NOMO-1 treated with dmso at 0.1 percent for 144 hours (cell line): ENCODE results near the gene MPZL3.
A peak's percentile ranks its signal among the peaks of the same experiment; 100 is the strongest.
"Not testable (repeated sequence)": the region's sequence is repeated elsewhere in the genome, so short reads cannot be mapped to it uniquely, and the experiment has no call there.

ENCODE experiments used
- DNase-seq: peaks from one replicate; lab custom pipeline; 2025; ENCODE audit not compliant: unreplicated experiment; lab: John Stamatoyannopoulos, UW

Gene MPZL3

GRCh38 chr11:118192817-118193216 is 59.3 kb downstream of the MPZL3 start:
- not testable (repeated sequence) for DNase-seq

GRCh38 chr11:118190942-118191506 is 61.1 kb downstream of the MPZL3 start:
- not testable (repeated sequence) for DNase-seq

DNA sequence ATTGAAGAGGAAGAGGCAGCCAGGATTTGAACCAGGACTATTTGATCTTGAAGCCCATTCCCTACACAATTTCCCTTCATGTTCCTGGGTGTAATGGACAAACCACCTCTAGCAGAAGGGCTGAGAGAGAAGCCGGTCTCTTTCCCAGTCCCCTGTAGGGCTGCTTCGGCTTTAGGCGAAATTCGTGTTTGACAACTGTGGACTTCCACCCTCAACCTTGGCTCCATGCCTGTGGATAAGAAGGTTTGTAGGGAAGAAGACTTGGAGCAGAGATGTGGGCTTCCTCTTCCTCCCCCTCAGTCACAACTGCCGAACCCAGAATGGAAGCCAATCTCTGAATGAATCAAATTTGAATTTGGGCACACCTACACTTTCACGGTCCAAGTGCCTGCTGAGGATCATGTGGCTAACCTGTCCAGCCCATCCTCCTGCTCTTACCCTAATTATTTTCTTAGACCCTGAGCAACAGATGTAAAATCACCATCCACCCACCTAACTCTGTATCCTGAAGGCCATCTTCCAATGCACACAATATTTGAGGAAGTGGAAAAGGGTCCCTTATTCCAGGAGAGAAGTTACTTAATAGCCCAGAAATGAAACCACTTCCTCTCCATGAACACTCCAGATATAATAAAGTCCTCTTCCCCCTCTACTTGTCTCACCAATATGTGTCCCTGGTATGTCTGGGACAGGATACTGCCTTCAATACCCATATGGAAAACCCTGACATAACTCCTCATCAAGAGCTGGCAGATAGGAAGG is 65.6 kb downstream of the MPZL3 start:
- peak; percentile 18 for DNase-seq

DNA sequence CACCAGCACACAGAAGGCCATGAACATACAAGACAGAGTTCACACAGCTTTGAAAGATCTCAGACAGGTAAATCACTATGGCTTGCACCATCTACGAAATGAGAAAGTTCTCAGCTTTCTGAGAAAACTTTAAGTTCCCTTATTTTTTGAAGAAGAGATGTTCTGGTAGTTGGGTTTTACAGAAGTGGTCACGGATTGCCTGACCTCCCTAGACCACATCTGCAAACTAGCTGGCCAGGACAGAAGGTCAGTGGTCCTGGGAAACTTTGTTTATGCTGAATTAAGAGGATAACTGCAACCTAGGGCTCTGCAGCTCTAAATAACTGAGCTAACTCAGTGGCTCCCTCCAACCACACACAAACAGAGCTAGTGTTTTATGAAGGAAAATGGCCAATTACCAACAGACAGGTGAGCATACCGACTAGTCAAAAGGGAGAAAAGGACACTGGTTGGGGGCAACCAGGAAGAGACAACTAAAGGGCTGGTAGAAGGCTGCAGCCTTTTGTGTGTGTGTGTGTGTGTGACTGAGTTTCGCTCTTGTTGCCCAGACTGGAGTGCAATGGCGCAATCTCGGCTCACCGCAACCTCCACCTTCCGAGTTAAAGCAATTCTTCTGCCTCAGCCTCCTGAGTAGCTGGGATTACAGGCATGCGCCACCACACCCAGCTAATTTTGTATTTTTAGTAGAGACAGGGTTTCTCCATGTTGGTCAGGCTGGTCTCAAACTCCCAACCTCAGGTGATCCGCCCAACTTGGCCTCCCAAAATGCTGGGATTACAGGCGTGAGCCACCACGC is 67.2 kb downstream of the MPZL3 start:
- peak; percentile 55 for DNase-seq

GRCh38 chr11:118183691-118184090 is 68.5 kb downstream of the MPZL3 start:
- not testable (repeated sequence) for DNase-seq

DNA sequence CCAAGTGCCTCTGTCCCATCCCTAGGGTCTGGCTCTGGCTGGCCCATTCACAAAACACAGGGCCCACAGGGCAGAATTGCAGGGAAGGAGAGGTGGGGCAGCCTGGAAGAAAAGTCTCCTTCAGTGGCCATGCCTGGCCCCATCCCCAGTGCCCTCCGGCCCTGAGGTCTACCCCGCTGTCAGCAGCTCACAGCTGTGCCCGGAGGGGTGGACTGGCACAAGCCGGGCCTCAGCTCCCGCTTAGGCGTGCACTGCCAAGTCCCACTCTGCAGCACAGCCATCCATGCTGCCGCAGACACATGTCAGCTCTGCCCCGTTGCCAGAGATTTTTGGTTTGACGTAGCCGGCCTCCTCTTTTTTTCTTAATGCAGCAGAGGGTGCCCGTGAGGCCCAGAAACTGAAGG is 71.9 kb downstream of the MPZL3 start:
- no peak for DNase-seq

DNA sequence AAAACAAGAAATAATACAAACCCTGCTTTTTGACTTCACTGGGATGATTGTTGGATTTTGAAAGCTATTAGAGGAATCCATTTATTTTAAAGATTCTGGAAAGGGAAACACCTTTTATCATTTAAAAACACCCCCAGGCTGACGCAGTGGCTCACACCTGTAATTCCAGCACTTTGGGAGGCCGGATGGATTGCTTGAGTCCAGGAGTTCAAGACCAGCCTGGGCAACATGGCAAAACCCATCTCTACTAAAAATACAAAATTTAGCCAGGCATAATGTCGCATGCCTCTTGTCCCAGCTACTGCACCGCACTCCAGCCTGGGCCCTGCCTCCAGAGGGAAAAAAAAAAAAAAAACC is 75.4 kb downstream of the MPZL3 start:
- no peak for DNase-seq
